ENCODE results near the gene RAB17.

- no peak for TF ChIP-seq SP1 (IDR thresholded peaks at IDR 0.05)
- TF ChIP-seq NFRKB (IDR thresholded peaks at IDR 0.05) = no peak
- no peak for TF ChIP-seq FOXM1 (IDR thresholded peaks at IDR 0.05; ENCODE audit: borderline replicate concordance)
Observed at GRCh38 chr2:237598468-237599208, 8.1 kb upstream of the RAB17 start.
